DND-41 (cell line): ENCODE measurements around the gene SGMS1.
"Not testable (repeated sequence)": the region's sequence is repeated elsewhere in the genome, so short reads cannot be mapped to it uniquely, and the experiment has no call there.

Experiments
- ATAC-seq: fragments of 200-7000 bp; cut with Tn5 transposase; 3 replicates; pipeline ENCODE4 v1.9.1; 2021; ENCODE audit warnings: low read depth; ENCODE audit not compliant: insufficient read depth
- DNase-seq: peaks from one replicate; pipeline ENCODE4 v3.0.0-alpha.2; 2020
- H2AFZ ChIP-seq: 2 replicates; pipeline ENCODE4 v1.6.0; 2012; ENCODE audit warnings: low read depth, low read length
- H3K27ac ChIP-seq: 2 replicates; pipeline ENCODE4 v1.5.1; 2012; ENCODE audit warnings: low read length, inconsistent platforms
- H3K27me3 ChIP-seq: fragments of 200-600 bp; sonication (generic); 2 replicates; pipeline ENCODE4 v1.6.0; 2012; ENCODE audit warnings: low read length, mild to moderate bottlenecking, inconsistent platforms; ENCODE audit not compliant: insufficient read depth, poor library complexity
- H3K36me3 ChIP-seq: 2 replicates; pipeline ENCODE4 v1.5.1; 2012; ENCODE audit warnings: low read length, inconsistent platforms; ENCODE audit not compliant: insufficient read depth
- H3K4me1 ChIP-seq: 2 replicates; pipeline ENCODE4 v1.5.1; 2012; ENCODE audit warnings: mild to moderate bottlenecking, low read length; ENCODE audit not compliant: insufficient read depth
- H3K4me2 ChIP-seq: 2 replicates; pipeline ENCODE4 v1.6.0; 2012; ENCODE audit warnings: mild to moderate bottlenecking, moderate library complexity, low read length, inconsistent platforms; ENCODE audit not compliant: insufficient read depth
- H3K4me3 ChIP-seq, 2 experiments: fragments of 200-600 bp in 1 of 2; shearing (Covaris generic) in 1 of 2; 2 replicates each; pipeline ENCODE4 v1.5.1; 2012 to 2016; ENCODE audit warnings: inconsistent platforms in 2 of 2, low read length in 2 of 2, mild to moderate bottlenecking in 2 of 2, low read depth in 1 of 2, moderate library complexity in 1 of 2
- H3K79me2 ChIP-seq: 2 replicates; pipeline ENCODE4 v1.6.0; 2012; ENCODE audit warnings: low read length, inconsistent platforms; ENCODE audit not compliant: insufficient read depth
- H3K9ac ChIP-seq: 2 replicates; pipeline ENCODE4 v1.6.0; 2012; ENCODE audit warnings: low read depth, mild to moderate bottlenecking, inconsistent platforms, low read length, moderate library complexity
- H3K9me3 ChIP-seq: 2 replicates; pipeline ENCODE4 v1.5.1; 2012; ENCODE audit warnings: low read length, moderate library complexity, mild to moderate bottlenecking, inconsistent platforms; ENCODE audit not compliant: insufficient read depth, severe bottlenecking
- H4K20me1 ChIP-seq: 2 replicates; pipeline ENCODE4 v1.6.0; 2012; ENCODE audit warnings: low read length; ENCODE audit not compliant: insufficient read depth
- EZH2 ChIP-seq: IDR thresholded peaks from 3 replicates; pipeline ENCODE4 v1.6.1; 2012; ENCODE audit warnings: borderline replicate concordance, low read depth, mild to moderate bottlenecking, moderate library complexity, low read length, inconsistent platforms; ENCODE audit not compliant: severe bottlenecking
- TF ChIP-seq, protein P1 (sequence below): IDR thresholded peaks from 2 replicates; pipeline ENCODE4 v1.5.1; 2012; ENCODE audit warnings: borderline replicate concordance, low read length, moderate library complexity, mild to moderate bottlenecking; ENCODE audit not compliant: poor library complexity, severe bottlenecking; ENCODE audit errors: extremely low read depth

Gene SGMS1

DNA sequence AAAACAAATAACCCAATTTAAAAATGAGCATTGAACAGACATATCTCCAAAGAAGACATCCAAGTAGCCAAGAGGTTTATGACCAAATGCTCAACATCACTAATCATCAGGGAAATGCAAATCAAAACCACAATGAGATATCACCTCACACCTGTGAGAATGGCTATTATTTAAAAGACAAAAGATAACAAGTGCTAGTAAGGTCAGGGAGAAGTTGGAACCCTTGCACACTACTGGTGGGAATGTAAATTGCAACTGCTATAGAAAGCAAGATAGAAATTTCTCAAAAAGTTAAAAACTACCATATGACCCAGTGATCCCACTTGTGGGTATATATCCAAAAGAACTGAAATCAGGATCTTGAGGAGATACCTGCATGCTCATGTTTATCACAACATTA is 49.5 kb downstream of the SGMS1 start:
- no peaks in the 10 kb centered on the region for H3K36me3 ChIP-seq
- H3K9me3 ChIP-seq: no peaks in the 10 kb centered on the region
- H3K27me3 ChIP-seq: no peaks in the 10 kb centered on the region
- H3K4me3 ChIP-seq: no peak overlapping the region
- H3K4me2 ChIP-seq: no peak overlapping the region
- H3K9ac ChIP-seq: no peak overlapping the region
- ATAC-seq: no peak
- no peak for DNase-seq
- H3K79me2 ChIP-seq: no peaks in the 10 kb centered on the region
- no peak overlapping the region for H2AFZ ChIP-seq
- H3K4me1 ChIP-seq: no peaks in the 10 kb centered on the region
- no peaks in the 10 kb centered on the region for H4K20me1 ChIP-seq
- no peak overlapping the region for H3K27ac ChIP-seq
- TF ChIP-seq, protein P1, sequence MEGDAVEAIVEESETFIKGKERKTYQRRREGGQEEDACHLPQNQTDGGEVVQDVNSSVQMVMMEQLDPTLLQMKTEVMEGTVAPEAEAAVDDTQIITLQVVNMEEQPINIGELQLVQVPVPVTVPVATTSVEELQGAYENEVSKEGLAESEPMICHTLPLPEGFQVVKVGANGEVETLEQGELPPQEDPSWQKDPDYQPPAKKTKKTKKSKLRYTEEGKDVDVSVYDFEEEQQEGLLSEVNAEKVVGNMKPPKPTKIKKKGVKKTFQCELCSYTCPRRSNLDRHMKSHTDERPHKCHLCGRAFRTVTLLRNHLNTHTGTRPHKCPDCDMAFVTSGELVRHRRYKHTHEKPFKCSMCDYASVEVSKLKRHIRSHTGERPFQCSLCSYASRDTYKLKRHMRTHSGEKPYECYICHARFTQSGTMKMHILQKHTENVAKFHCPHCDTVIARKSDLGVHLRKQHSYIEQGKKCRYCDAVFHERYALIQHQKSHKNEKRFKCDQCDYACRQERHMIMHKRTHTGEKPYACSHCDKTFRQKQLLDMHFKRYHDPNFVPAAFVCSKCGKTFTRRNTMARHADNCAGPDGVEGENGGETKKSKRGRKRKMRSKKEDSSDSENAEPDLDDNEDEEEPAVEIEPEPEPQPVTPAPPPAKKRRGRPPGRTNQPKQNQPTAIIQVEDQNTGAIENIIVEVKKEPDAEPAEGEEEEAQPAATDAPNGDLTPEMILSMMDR: no peak
- no peak for TF ChIP-seq EZH2

DNA sequence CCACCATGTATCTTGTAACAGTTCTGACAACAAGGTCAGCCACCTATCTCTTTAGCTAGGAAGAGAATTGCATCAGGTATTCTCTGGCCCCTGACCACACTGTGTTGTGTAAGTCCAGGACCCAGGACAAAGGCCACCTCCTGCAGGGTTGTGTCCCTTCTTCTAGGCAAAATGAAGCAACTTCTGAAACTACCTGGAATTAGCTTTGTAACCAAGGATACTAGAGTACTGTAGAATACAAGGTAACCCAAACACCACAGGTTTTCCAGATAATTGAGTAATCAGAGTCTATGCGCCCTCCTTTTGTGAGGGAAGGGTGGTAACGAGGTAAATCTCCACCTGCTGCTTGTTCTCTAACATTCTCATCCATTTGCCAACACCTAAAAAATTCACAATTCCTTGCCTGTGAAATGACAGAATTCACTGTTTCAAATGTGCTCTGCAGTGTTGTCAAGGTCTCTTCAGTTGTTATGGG is 51.7 kb downstream of the SGMS1 start:
- Histone ChIP-seq H3K79me2 (no peaks in the 10 kb centered on the region), H4K20me1 (no peaks in the 10 kb centered on the region), H2AFZ (no peak overlapping the region), H3K9ac (no peak overlapping the region), H3K9me3 (no peaks in the 10 kb centered on the region), H3K4me1 (no peaks in the 10 kb centered on the region), H3K27me3 (no peaks in the 10 kb centered on the region), H3K36me3 (no peaks in the 10 kb centered on the region), H3K4me2 (no peak overlapping the region), H3K27ac (no peak overlapping the region), H3K4me3 (no peak overlapping the region)
- DNase-seq (no peak), ATAC-seq (no peak)
- TF ChIP-seq EZH2: no peak
- TF ChIP-seq, protein P1: no peak

DNA sequence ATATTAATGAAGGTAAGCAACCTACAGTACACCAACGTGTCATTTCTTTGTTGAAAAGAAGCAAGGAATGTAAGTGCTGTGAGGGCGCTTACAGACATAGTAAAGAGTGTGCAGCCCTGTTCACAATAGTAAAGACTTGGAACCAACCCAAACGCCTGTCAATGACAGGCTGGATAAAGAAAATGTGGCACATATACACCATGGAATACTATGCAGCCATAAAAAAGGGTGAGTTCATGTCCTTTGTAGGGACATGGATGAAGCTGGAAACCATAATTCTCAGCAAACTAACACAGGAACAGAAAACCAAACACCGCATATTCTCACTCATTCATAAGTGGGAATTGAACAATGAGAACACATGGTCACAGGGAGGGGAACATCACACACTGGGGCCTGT is 55.0 kb downstream of the SGMS1 start:
- DNase-seq, H3K9ac ChIP-seq, H3K9me3 ChIP-seq, H3K79me2 ChIP-seq, H3K4me1 ChIP-seq, H3K36me3 ChIP-seq, H3K27me3 ChIP-seq, H3K27ac ChIP-seq, H2AFZ ChIP-seq, H3K4me3 ChIP-seq, ATAC-seq, H4K20me1 ChIP-seq, H3K4me2 ChIP-seq: not testable (repeated sequence)

DNA sequence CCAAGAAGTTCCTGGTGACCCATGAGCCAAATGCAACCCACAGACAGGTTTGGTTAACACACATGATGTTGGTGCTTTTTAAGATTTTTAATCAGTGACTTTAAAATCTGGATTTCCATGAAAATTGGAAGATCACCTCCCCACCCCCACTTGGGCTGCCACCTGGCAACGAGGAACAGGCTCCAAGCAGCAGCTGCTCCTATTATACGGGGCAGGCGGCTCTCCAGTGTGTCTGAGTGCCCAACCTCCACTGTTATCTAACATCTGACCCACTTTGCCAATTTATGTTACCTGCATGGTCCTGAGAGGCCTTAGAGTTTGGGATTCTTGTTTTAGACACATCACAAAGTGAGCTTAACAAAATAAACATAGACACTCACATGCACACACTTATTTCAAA is 56.4 kb downstream of the SGMS1 start:
- Histone ChIP-seq H3K27ac (no peak overlapping the region), H3K36me3 (no peaks in the 10 kb centered on the region), H3K27me3 (no peaks in the 10 kb centered on the region), H3K9me3 (no peaks in the 10 kb centered on the region), H3K4me3 (no peak overlapping the region), H3K79me2 (no peaks in the 10 kb centered on the region), H4K20me1 (no peaks in the 10 kb centered on the region), H3K4me1 (no peaks in the 10 kb centered on the region), H2AFZ (no peak overlapping the region), H3K9ac (no peak overlapping the region), H3K4me2 (no peak overlapping the region)
- TF ChIP-seq EZH2: no peak
- TF ChIP-seq, protein P1: no peak
- ATAC-seq: no peak
- no peak for DNase-seq
